ENCODE results near the gene APOL1. TPM values are rescaled to one million over a fixed set of nuclear protein-coding genes. Genes with fewer than 3 reads are reported as not detected.
"Not testable (repeated sequence)": the region's sequence is repeated elsewhere in the genome, so short reads cannot be mapped to it uniquely, and the experiment has no call there.

APOL1 gene
- total and polyA plus RNA-seq, 2 of the 13 experiments (the other 11 are each of a cell fraction or from before 2014, with no cell fraction given) = 20.3 to 75.0 TPM

DNA sequence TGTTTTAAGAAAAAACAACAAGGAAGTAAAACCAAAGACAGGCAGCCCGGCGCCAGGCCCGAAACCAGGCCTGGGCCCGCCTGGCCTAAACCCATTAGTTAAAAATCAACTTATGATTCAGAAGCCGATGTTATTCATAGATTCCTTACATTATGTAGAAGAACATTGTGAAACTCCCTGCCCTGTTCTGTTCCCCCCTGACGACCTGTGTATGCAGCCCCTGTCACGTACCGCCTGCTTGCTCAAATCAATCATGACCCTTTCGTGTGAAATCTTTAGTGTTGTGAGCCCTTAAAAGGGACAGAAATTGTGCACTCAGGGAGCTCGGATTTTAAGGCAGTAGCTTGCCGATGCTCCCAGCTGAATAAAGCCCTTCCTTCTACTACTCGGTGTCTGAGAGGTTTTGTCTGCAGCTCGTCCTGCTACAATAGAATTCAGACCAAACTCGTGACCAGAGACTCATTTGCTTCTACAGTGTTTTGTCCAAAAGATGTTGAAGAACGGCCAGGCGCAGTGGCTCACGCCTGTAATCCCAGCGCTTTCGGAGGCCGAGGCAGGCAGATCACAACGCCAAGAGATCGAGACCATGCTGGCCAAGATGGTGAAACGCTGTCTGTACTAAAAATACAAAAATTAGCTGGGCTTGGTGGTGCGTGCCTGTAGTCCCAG lies 2.5 kb upstream of the APOL1 start (continued):
- TF ChIP-seq KDM5B (CRISPR knock-in tag; IDR thresholded peaks at IDR 0.05; ENCODE audit: borderline replicate concordance) (peak; percentile 39; the same call in 1 of the 2 replicates), PHF20 (CRISPR knock-in tag; IDR thresholded peaks at IDR 0.05) (0 out of 2 replicates have a peak, but pooled peaks have one; percentile 19), NCOA1 (CRISPR knock-in tag; IDR thresholded peaks at IDR 0.05) (0 out of 2 replicates have a peak, but pooled peaks have one; percentile 32), RARA (CRISPR knock-in tag; IDR thresholded peaks at IDR 0.05) (peak; percentile 83), ZNF274 (CRISPR knock-in tag; IDR thresholded peaks at IDR 0.05) (0 out of 2 replicates have a peak, but pooled peaks have one; percentile 46), BRD4 (CRISPR knock-in tag; IDR thresholded peaks at IDR 0.05) (peak; percentile 77; the same call in 1 of the 2 replicates), ZNF432 (CRISPR knock-in tag; IDR thresholded peaks at IDR 0.05; ENCODE audit: borderline replicate concordance) (peak; percentile 100), PHF8 (CRISPR knock-in tag; IDR thresholded peaks at IDR 0.05) (peak; percentile 53)
- TF ChIP-seq, protein P1, sequence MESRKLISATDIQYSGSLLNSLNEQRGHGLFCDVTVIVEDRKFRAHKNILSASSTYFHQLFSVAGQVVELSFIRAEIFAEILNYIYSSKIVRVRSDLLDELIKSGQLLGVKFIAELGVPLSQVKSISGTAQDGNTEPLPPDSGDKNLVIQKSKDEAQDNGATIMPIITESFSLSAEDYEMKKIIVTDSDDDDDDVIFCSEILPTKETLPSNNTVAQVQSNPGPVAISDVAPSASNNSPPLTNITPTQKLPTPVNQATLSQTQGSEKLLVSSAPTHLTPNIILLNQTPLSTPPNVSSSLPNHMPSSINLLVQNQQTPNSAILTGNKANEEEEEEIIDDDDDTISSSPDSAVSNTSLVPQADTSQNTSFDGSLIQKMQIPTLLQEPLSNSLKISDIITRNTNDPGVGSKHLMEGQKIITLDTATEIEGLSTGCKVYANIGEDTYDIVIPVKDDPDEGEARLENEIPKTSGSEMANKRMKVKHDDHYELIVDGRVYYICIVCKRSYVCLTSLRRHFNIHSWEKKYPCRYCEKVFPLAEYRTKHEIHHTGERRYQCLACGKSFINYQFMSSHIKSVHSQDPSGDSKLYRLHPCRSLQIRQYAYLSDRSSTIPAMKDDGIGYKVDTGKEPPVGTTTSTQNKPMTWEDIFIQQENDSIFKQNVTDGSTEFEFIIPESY (CRISPR knock-in tag; IDR thresholded peaks at IDR 0.05) = peak; percentile 73
- TF ChIP-seq, protein P2, sequence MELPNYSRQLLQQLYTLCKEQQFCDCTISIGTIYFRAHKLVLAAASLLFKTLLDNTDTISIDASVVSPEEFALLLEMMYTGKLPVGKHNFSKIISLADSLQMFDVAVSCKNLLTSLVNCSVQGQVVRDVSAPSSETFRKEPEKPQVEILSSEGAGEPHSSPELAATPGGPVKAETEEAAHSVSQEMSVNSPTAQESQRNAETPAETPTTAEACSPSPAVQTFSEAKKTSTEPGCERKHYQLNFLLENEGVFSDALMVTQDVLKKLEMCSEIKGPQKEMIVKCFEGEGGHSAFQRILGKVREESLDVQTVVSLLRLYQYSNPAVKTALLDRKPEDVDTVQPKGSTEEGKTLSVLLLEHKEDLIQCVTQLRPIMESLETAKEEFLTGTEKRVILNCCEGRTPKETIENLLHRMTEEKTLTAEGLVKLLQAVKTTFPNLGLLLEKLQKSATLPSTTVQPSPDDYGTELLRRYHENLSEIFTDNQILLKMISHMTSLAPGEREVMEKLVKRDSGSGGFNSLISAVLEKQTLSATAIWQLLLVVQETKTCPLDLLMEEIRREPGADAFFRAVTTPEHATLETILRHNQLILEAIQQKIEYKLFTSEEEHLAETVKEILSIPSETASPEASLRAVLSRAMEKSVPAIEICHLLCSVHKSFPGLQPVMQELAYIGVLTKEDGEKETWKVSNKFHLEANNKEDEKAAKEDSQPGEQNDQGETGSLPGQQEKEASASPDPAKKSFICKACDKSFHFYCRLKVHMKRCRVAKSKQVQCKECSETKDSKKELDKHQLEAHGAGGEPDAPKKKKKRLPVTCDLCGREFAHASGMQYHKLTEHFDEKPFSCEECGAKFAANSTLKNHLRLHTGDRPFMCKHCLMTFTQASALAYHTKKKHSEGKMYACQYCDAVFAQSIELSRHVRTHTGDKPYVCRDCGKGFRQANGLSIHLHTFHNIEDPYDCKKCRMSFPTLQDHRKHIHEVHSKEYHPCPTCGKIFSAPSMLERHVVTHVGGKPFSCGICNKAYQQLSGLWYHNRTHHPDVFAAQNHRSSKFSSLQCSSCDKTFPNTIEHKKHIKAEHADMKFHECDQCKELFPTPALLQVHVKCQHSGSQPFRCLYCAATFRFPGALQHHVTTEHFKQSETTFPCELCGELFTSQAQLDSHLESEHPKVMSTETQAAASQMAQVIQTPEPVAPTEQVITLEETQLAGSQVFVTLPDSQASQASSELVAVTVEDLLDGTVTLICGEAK (IDR thresholded peaks at IDR 0.05) = not testable (repeated sequence)
- TF ChIP-seq, protein P2 (CRISPR knock-in tag; IDR thresholded peaks at IDR 0.05) = peak; percentile 49; the same call in 1 of the 2 replicates
- TF ChIP-seq, protein P3, sequence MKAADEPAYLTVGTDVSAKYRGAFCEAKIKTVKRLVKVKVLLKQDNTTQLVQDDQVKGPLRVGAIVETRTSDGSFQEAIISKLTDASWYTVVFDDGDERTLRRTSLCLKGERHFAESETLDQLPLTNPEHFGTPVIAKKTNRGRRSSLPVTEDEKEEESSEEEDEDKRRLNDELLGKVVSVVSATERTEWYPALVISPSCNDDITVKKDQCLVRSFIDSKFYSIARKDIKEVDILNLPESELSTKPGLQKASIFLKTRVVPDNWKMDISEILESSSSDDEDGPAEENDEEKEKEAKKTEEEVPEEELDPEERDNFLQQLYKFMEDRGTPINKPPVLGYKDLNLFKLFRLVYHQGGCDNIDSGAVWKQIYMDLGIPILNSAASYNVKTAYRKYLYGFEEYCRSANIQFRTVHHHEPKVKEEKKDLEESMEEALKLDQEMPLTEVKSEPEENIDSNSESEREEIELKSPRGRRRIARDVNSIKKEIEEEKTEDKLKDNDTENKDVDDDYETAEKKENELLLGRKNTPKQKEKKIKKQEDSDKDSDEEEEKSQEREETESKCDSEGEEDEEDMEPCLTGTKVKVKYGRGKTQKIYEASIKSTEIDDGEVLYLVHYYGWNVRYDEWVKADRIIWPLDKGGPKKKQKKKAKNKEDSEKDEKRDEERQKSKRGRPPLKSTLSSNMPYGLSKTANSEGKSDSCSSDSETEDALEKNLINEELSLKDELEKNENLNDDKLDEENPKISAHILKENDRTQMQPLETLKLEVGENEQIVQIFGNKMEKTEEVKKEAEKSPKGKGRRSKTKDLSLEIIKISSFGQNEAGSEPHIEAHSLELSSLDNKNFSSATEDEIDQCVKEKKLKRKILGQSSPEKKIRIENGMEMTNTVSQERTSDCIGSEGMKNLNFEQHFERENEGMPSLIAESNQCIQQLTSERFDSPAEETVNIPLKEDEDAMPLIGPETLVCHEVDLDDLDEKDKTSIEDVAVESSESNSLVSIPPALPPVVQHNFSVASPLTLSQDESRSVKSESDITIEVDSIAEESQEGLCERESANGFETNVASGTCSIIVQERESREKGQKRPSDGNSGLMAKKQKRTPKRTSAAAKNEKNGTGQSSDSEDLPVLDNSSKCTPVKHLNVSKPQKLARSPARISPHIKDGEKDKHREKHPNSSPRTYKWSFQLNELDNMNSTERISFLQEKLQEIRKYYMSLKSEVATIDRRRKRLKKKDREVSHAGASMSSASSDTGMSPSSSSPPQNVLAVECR (CRISPR knock-in tag; IDR thresholded peaks at IDR 0.05; ENCODE audit: borderline replicate concordance) = peak; percentile 45; the same call in 1 of the 2 replicates
